Bronchial epithelial cell (primary cell): Measurements from ENCODE around the gene CDH13. TPM values are rescaled to one million over a fixed set of nuclear protein-coding genes. Genes with fewer than 3 reads are reported as not detected.

Experiments
- DNase-seq: peaks from one replicate; pipeline ENCODE4 v3.0.0-alpha.2; 2010; ENCODE audit warnings: low read depth
- FAIRE-seq: peaks from 2 replicates; lab custom pipeline; 2011; peaks lifted over from hg19 to GRCh38; lab: Jason Lieb, UNC
- H3K27me3 ChIP-seq: 2 replicates; pipeline ENCODE4 v1.5.1; 2011; ENCODE audit warnings: low read length; ENCODE audit not compliant: control insufficient read depth, insufficient read depth
- H3K36me3 ChIP-seq: 2 replicates; pipeline ENCODE4 v1.5.1; 2011; ENCODE audit warnings: low read length; ENCODE audit not compliant: control insufficient read depth, insufficient read depth
- H3K4me3 ChIP-seq: 2 replicates; pipeline ENCODE4 v1.5.1; 2011; ENCODE audit warnings: mild to moderate bottlenecking, low read depth, low read length, control low read depth
- CTCF ChIP-seq: IDR thresholded peaks from 2 replicates; pipeline ENCODE4 v1.5.1; 2011; ENCODE audit warnings: mild to moderate bottlenecking, moderate library complexity, low read length, control low read depth, inconsistent platforms; ENCODE audit not compliant: insufficient read depth, severe bottlenecking
- total RNA-seq: library from RNA; depleted of rRNA; stranded (reverse); fragments of >200 nt; gene quantifications from 2 replicates; pipeline ENCODE4 v1.2.1, GENCODE V29; 2014

The CDH13 gene
- total RNA-seq, 1 donor from 2014 or later: 31.3 TPM

- DNase-seq (no peak), FAIRE-seq (no peak)
- Histone ChIP-seq H3K27me3 (no peaks in the 10 kb centered on the region), H3K4me3 (no peak overlapping the region), H3K36me3 (no peaks in the 10 kb centered on the region)
- no peak for TF ChIP-seq CTCF
These were observed 214.3 kb downstream of the CDH13 start for GRCh38 chr16:82841108-82841507.

GRCh38 chr16:82843606-82844271 is 217.0 kb downstream of the CDH13 start:
- H3K36me3 ChIP-seq: no peaks in the 10 kb centered on the region
- FAIRE-seq (no peak), DNase-seq (no peak)
- no peak overlapping the region for H3K4me3 ChIP-seq
- TF ChIP-seq CTCF: no peak
- no peaks in the 10 kb centered on the region for H3K27me3 ChIP-seq

GRCh38 chr16:82845116-82845515 is 218.3 kb downstream of the CDH13 start:
- TF ChIP-seq CTCF: no peak
- no peak for FAIRE-seq
- Histone ChIP-seq H3K27me3 (no peaks in the 10 kb centered on the region), H3K4me3 (no peak overlapping the region), H3K36me3 (no peaks in the 10 kb centered on the region)
- DNase-seq: no peak

GRCh38 chr16:82846806-82847205 is 220.0 kb downstream of the CDH13 start:
- FAIRE-seq (no peak), DNase-seq (peak; percentile 28)
- H3K4me3 ChIP-seq: no peak overlapping the region
- H3K36me3 ChIP-seq: no peaks in the 10 kb centered on the region
- TF ChIP-seq CTCF: no peak
- H3K27me3 ChIP-seq: no peaks in the 10 kb centered on the region

- Histone ChIP-seq H3K4me3 (no peak overlapping the region), H3K27me3 (no peaks in the 10 kb centered on the region), H3K36me3 (no peaks in the 10 kb centered on the region)
- TF ChIP-seq CTCF: no peak
- FAIRE-seq (peak; percentile 43), DNase-seq (no peak)
These were observed 221.2 kb downstream of the CDH13 start for GRCh38 chr16:82848013-82848412.

- Histone ChIP-seq H3K4me3 (no peak overlapping the region), H3K36me3 (no peaks in the 10 kb centered on the region), H3K27me3 (no peaks in the 10 kb centered on the region)
- TF ChIP-seq CTCF: no peak
- DNase-seq (no peak), FAIRE-seq (no peak)
These were observed 225.7 kb downstream of the CDH13 start for GRCh38 chr16:82852388-82853008.
